K562 (cell line): ENCODE results near the gene GET3. TPM values are rescaled to one million over a fixed set of nuclear protein-coding genes. Genes with fewer than 3 reads are reported as not detected.

ENCODE experiments used
- CBFA2T2 ChIP-seq: fragments of 450-650 bp; conservative IDR thresholded peaks from 2 replicates; pipeline ENCODE4 v1.6.1; 2017; ENCODE audit warnings: mild to moderate bottlenecking
- DMBX1 ChIP-seq: fragments of 250-450 bp; sonication (Bioruptor Pico); IDR thresholded peaks from 2 replicates; pipeline ENCODE4 v1.8.0; 2022; ENCODE audit warnings: inconsistent platforms, mild to moderate bottlenecking, moderate library complexity, borderline replicate concordance
- RUNX1 ChIP-seq: sonication (generic); IDR thresholded peaks from 2 replicates; pipeline ENCODE4 v1.6.1; 2016; ENCODE audit warnings: antibody characterized with exemption, low read depth
- polyA plus RNA-seq, 8 experiments: library from polyadenylated mRNA; depleted of rRNA in 4 of 8; stranded (reverse) in 5 of 8; unstranded in 3 of 8; fragments of >200 nt; fragmentation: Nextera tagmentation in 2 of 8; fragmentation: Illumina TruSeq in 1 of 8; extraction: Ambion mirVana in 2 of 8; extraction: Trizol in 1 of 8; gene quantifications; 2 replicates each; pipeline versions ENCODE4 v1.2.1 to v1.2.3, GENCODE V29; 2011 to 2014; ENCODE audit warnings: inconsistent platforms in 1 of 8, missing spikeins in 1 of 8
- total RNA-seq, 7 experiments: library from RNA; depleted of rRNA in 6 of 7; stranded (reverse); fragments of >200 nt in 6 of 7; fragmentation: Illumina TruSeq in 2 of 7; extraction: Trizol in 2 of 7; gene quantifications; 2 replicates each; pipeline versions ENCODE4 v1.2.1 to v1.2.3, GENCODE V29; 2011 to 2021; ENCODE audit warnings: low replicate concordance in 1 of 7
- TF ChIP-seq, protein P1 (sequence below): fragments of 450-650 bp; IDR thresholded peaks from 2 replicates; pipeline ENCODE4 v1.6.1; 2016; ENCODE audit warnings: low read depth
- TF ChIP-seq, protein P2 (sequence below): sonication (generic); formaldehyde crosslinking; IDR thresholded peaks from 2 replicates; pipeline ENCODE4 v1.8.0; 2022; ENCODE audit warnings: mild to moderate bottlenecking, missing genetic modification reagents
- TF ChIP-seq, protein P3 (sequence below): fragments of 200-800 bp; sonication (Bioruptor generic); IDR thresholded peaks from 2 replicates; pipeline ENCODE4 v1.6.1; 2017; ENCODE audit warnings: missing genetic modification characterization, missing compliant biosample characterization
- TF ChIP-seq, protein P4 (sequence below): sonication (generic); formaldehyde crosslinking; IDR thresholded peaks from 2 replicates; pipeline ENCODE4 v1.8.0; 2022; ENCODE audit warnings: missing genetic modification reagents, mild to moderate bottlenecking, moderate library complexity, borderline replicate concordance
- TF ChIP-seq, protein P5 (sequence below), 2 experiments: fragments of 250-450 bp in 1 of 2; fragments of 450-650 bp in 1 of 2; sonication (Bioruptor Pico) in 1 of 2; IDR thresholded peaks; 2 replicates each; pipeline versions ENCODE4 v1.6.1 to v1.8.0; 2016 to 2021; ENCODE audit warnings: mild to moderate bottlenecking in 2 of 2, moderate library complexity in 2 of 2, missing compliant biosample characterization in 1 of 2, missing genetic modification characterization in 1 of 2
- TF ChIP-seq, protein P6 (sequence below): fragments of 450-650 bp; IDR thresholded peaks from 2 replicates; pipeline ENCODE4 v1.6.1; 2016
- TF ChIP-seq, protein P7 (sequence below): fragments of 450-650 bp; formaldehyde crosslinking; IDR thresholded peaks from 2 replicates; pipeline ENCODE4 v1.4.0; 2020; ENCODE audit warnings: mild to moderate bottlenecking, moderate library complexity

Gene GET3
- total and polyA plus RNA-seq, 9 of the 15 experiments (the other 6 are each of a cell fraction or from before 2014, with no cell fraction given) = 8.3 to 83.5 (median 51.8) TPM

DNA sequence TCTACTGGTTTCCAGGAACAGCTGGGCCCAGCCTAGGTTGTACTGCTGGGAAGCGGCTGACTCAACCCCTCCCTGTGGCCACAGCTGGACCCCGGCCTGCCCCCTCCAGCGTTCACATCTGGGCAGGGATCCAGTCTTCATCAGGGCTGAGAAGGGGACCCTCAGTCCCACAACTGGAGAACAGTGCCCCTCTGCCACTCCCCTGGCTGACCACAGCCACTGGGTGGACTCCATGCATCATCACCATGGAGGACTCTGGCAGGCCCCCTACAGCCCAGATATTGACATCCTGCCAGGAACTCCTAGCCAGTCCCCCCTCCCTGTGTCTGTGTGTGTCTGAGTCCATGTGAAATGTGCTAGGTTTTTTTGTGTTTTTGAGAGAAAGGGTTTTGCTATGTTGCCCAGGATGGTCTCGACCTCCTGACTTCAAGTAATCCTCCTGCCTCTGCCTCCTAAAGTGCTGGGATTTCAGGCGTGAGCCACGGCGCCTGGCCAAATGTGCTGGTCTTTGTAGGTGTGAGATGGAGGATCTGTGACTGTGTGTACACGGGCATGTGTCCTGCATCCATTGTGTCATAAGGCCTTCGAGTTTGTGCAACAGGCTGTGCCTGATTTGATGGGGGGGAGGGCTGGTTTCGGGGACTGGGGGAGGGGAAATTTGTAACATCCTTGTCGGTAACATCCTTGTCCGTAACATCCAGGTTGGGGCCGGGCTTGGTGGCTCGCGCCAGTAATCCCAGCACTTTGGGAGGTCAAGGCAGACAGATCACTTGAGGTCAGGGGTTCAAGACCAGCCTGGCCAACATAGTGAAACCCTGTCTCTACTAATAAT lies 42.1 kb downstream of the GET3 start (continued):
- TF ChIP-seq, protein P1, sequence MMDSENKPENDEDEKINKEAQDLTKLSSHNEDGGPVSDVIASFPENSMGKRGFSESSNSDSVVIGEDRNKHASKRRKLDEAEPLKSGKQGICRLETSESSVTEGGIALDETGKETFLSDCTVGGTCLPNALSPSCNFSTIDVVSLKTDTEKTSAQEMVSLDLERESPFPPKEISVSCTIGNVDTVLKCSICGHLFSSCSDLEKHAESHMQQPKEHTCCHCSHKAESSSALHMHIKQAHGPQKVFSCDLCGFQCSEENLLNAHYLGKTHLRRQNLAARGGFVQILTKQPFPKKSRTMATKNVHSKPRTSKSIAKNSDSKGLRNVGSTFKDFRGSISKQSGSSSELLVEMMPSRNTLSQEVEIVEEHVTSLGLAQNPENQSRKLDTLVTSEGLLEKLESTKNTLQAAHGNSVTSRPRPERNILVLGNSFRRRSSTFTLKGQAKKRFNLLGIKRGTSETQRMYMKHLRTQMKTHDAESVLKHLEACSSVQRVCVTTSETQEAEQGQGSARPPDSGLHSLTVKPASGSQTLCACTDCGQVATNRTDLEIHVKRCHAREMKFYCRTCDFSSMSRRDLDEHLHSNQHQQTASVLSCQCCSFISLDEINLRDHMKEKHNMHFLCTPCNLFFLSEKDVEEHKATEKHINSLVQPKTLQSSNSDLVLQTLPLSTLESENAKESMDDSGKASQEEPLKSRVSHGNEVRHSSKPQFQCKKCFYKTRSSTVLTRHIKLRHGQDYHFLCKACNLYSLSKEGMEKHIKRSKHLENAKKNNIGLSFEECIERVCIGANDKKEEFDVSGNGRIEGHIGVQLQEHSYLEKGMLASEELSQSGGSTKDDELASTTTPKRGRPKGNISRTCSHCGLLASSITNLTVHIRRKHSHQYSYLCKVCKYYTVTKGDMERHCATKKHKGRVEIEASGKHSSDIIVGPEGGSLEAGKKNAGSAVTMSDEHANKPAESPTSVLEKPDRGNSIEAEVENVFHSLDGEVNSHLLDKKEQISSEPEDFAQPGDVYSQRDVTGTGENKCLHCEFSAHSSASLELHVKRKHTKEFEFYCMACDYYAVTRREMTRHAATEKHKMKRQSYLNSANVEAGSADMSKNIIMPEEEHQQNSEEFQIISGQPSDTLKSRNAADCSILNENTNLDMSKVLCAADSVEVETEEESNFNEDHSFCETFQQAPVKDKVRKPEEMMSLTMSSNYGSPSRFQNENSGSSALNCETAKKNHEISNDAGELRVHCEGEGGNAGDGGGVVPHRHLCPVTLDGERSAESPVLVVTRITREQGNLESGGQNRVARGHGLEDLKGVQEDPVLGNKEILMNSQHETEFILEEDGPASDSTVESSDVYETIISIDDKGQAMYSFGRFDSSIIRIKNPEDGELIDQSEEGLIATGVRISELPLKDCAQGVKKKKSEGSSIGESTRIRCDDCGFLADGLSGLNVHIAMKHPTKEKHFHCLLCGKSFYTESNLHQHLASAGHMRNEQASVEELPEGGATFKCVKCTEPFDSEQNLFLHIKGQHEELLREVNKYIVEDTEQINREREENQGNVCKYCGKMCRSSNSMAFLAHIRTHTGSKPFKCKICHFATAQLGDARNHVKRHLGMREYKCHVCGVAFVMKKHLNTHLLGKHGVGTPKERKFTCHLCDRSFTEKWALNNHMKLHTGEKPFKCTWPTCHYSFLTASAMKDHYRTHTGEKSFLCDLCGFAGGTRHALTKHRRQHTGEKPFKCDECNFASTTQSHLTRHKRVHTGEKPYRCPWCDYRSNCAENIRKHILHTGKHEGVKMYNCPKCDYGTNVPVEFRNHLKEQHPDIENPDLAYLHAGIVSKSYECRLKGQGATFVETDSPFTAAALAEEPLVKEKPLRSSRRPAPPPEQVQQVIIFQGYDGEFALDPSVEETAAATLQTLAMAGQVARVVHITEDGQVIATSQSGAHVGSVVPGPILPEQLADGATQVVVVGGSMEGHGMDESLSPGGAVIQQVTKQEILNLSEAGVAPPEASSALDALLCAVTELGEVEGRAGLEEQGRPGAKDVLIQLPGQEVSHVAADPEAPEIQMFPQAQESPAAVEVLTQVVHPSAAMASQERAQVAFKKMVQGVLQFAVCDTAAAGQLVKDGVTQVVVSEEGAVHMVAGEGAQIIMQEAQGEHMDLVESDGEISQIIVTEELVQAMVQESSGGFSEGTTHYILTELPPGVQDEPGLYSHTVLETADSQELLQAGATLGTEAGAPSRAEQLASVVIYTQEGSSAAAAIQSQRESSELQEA = no peak
- TF ChIP-seq, protein P2, sequence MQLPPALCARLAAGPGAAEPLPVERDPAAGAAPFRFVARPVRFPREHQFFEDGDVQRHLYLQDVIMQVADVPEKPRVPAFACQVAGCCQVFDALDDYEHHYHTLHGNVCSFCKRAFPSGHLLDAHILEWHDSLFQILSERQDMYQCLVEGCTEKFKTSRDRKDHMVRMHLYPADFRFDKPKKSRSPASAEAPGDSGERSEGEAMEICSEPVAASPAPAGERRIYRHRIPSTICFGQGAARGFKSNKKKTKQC = peak; percentile 63; the same call in 1 of the 2 replicates
- TF ChIP-seq, protein P3, sequence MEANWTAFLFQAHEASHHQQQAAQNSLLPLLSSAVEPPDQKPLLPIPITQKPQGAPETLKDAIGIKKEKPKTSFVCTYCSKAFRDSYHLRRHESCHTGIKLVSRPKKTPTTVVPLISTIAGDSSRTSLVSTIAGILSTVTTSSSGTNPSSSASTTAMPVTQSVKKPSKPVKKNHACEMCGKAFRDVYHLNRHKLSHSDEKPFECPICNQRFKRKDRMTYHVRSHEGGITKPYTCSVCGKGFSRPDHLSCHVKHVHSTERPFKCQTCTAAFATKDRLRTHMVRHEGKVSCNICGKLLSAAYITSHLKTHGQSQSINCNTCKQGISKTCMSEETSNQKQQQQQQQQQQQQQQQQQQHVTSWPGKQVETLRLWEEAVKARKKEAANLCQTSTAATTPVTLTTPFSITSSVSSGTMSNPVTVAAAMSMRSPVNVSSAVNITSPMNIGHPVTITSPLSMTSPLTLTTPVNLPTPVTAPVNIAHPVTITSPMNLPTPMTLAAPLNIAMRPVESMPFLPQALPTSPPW (CRISPR knock-in tag) = peak; percentile 78
- TF ChIP-seq, protein P4, sequence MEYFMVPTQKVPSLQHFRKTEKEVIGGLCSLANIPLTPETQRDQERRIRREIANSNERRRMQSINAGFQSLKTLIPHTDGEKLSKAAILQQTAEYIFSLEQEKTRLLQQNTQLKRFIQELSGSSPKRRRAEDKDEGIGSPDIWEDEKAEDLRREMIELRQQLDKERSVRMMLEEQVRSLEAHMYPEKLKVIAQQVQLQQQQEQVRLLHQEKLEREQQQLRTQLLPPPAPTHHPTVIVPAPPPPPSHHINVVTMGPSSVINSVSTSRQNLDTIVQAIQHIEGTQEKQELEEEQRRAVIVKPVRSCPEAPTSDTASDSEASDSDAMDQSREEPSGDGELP (CRISPR knock-in tag) = peak; percentile 90
- TF ChIP-seq, protein P5, sequence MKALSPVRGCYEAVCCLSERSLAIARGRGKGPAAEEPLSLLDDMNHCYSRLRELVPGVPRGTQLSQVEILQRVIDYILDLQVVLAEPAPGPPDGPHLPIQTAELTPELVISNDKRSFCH (CRISPR knock-in tag; IDR thresholded peaks at IDR 0.05) = no peak
- TF ChIP-seq, protein P5 (tag; IDR thresholded peaks at IDR 0.05) = 0 out of 2 replicates have a peak, but pooled peaks have one; percentile 26
- peak; percentile 25; the same call in 1 of the 2 replicates for TF ChIP-seq DMBX1 (CRISPR knock-in tag)
- TF ChIP-seq CBFA2T2 = peak; percentile 23; the same call in 1 of the 2 replicates
- no peak for TF ChIP-seq RUNX1
- TF ChIP-seq, protein P6, sequence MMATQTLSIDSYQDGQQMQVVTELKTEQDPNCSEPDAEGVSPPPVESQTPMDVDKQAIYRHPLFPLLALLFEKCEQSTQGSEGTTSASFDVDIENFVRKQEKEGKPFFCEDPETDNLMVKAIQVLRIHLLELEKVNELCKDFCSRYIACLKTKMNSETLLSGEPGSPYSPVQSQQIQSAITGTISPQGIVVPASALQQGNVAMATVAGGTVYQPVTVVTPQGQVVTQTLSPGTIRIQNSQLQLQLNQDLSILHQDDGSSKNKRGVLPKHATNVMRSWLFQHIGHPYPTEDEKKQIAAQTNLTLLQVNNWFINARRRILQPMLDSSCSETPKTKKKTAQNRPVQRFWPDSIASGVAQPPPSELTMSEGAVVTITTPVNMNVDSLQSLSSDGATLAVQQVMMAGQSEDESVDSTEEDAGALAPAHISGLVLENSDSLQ = peak; percentile 51
- TF ChIP-seq, protein P7, sequence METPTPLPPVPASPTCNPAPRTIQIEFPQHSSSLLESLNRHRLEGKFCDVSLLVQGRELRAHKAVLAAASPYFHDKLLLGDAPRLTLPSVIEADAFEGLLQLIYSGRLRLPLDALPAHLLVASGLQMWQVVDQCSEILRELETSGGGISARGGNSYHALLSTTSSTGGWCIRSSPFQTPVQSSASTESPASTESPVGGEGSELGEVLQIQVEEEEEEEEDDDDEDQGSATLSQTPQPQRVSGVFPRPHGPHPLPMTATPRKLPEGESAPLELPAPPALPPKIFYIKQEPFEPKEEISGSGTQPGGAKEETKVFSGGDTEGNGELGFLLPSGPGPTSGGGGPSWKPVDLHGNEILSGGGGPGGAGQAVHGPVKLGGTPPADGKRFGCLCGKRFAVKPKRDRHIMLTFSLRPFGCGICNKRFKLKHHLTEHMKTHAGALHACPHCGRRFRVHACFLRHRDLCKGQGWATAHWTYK = 0 out of 2 replicates have a peak, but pooled peaks have one; percentile 17
